ENCODE measurements around the gene GPR55. TPM values are rescaled to one million over a fixed set of nuclear protein-coding genes. Genes with fewer than 3 reads are reported as not detected.

GPR55 gene
- total RNA-seq, 4 donors from 2014 or later = 0.61 to 0.88 (median 0.78) TPM

DNA sequence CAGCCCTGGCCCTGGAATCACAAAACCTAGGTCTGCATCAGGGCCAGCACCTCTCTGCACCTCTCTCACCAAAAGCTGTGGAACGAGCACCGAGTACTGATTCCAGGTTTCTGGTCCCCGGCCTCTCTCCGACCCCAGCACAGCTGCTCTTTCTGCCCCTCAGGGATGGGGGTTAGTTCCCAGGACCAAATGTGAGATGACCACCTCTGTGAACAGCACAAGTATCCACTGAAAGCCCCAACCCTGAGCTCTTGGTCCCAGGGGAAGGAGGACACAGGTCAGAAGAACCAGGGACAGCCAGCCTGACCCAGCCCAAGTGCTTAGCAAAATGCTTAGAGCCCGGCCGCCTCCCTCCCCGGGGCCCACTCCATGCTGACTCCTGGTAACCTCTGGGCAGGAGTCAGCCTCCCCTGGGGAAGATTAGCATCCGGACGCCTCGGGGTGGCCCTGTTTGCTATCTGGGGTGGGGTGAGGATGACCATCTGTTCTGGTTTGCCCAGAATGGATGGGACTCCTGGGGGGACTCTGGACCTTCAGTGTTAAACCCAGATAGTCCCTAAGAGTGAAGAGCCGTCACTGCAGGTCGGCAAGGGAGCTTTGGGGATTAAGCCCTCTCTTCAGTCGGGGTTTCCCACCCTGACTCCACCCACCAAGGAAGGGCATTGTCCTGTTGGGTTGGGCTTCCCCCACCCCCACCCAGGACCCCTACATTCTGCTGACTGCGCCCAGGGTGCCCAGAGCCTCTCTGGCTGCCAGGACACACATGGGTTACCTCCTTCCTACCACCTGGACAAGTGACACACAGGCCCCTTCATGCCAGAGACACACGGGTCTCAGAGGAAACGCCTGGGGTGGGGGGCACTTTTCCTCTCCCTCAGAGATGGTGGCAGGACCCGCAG is 9.4 kb upstream of the GPR55 start:
- no peak overlapping the region for H3K4me3 ChIP-seq
- intact Hi-C loops (cut with DNase I) = no loop called here
- WGBS, 2 donors = 74 to 100% methylated on average over 3 to 5 of the region's 17 CpGs
- no peak for DNase-seq
- no peaks in the 10 kb centered on the region for H3K36me3 ChIP-seq
- H3K27me3 ChIP-seq = peaks cover 0 to 42% (median 0%) of the 10 kb centered on the region in 4 donors
- H3K4me1 ChIP-seq = peaks cover 0 to 12% (median 3%) of the 10 kb centered on the region in 3 donors
- peaks cover 0 to 20% (median 0%) of the 10 kb centered on the region in 3 donors for H3K9me3 ChIP-seq
- TF ChIP-seq POLR2A (IDR thresholded peaks at IDR 0.05) = no peak
- TF ChIP-seq, protein P1, sequence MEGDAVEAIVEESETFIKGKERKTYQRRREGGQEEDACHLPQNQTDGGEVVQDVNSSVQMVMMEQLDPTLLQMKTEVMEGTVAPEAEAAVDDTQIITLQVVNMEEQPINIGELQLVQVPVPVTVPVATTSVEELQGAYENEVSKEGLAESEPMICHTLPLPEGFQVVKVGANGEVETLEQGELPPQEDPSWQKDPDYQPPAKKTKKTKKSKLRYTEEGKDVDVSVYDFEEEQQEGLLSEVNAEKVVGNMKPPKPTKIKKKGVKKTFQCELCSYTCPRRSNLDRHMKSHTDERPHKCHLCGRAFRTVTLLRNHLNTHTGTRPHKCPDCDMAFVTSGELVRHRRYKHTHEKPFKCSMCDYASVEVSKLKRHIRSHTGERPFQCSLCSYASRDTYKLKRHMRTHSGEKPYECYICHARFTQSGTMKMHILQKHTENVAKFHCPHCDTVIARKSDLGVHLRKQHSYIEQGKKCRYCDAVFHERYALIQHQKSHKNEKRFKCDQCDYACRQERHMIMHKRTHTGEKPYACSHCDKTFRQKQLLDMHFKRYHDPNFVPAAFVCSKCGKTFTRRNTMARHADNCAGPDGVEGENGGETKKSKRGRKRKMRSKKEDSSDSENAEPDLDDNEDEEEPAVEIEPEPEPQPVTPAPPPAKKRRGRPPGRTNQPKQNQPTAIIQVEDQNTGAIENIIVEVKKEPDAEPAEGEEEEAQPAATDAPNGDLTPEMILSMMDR (IDR thresholded peaks at IDR 0.05) = no peak
- no peak overlapping the region for H3K27ac ChIP-seq

DNA sequence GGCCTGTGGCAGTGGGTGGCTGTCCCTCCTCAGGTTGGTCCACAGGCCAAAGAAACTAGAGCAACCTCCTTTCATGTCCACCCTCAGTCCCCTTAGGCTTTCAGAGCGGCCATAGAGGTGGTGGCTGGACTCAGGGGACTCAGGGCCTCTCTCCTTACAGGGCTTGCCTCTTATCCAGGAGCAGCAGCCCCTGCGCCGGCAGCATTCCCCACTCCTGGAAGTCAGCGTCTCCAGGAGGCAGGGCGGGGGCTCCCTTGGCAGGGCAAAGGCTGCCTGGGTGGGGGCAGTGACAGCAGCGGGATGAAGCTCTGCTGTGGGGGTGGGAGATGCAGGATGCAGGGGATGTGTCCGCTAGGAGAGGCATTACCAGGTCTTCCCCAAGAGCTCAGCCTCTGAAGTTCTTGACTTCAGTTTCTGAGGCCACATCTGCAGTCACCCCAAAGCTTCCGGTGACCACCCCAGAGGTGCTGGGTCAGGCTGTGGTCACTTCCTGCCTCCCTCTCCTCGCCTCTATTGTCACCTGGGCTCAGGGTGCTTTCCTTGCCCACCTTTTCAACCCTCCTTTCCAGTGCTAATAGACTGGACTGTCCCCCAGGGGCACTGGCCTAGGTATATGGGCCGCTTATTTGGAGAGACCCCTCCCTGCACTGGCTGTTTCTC is 8.6 kb upstream of the GPR55 start:
- WGBS, 2 donors = 48 to 85% methylated on average over 2 to 5 of the region's 10 CpGs
- TF ChIP-seq, protein P1 (IDR thresholded peaks at IDR 0.05) = no peak
- TF ChIP-seq POLR2A (IDR thresholded peaks at IDR 0.05) = no peak
- intact Hi-C loops (cut with DNase I) = no loop called here
- Histone ChIP-seq H3K4me3 (no peak overlapping the region), H3K4me1 (peaks cover 0 to 12% (median 3%) of the 10 kb centered on the region in 3 donors), H3K27ac (no peak overlapping the region), H3K27me3 (peaks cover 0 to 36% (median 0%) of the 10 kb centered on the region in 4 donors), H3K36me3 (no peaks in the 10 kb centered on the region), H3K9me3 (peaks cover 0 to 20% (median 0%) of the 10 kb centered on the region in 3 donors)
- DNase-seq = no peak

DNA sequence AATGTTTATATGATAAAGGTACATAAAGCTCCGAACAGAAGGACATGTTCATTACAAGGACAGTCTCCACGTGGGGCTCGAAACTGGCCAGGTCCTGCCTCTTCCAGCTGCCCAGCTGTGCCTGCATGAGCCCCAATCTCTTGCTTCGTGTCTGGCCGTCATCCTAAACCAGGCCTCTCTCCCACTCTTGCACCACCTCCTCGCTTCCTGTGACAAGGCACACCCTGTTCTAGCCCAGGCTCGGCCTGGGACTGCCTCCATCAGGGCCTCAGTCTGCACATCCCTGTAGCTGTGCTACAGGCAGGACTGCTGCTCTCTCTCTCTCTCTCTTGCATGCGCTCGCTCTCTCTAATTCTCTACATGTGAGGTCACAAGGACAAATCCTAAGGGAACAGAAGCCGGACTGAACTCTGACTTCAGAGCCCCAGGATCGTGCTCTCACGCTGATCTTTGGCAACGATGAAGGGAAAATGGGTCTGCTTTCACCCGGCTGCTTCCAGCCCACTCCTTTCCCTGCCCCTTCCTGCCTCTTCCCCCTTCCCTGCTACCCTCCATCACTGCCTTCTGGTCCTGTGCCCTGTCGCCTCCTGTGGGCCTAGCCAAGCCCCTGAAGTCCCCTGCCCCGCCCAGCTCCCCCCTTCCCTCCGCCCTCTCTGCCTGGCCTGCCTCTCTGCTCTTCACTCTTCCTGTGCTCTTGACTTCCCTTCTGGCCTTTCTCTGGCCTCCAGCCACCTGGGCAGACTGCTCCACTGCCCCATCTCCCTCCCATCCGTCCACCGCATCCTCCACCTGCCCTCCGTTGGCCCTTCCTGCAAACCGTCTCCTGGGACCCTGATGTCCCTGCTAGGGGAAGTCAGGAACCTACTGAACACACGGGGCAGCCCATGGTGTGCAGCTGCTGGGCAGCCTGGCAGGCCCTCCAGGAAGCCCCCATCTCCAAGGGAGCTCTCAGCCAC is 7.8 kb upstream of the GPR55 start:
- peaks cover 0 to 33% (median 0%) of the 10 kb centered on the region in 4 donors for H3K27me3 ChIP-seq
- WGBS, 2 donors = 51 to 75% methylated on average over 19 to 21 of the region's 22 CpGs
- H3K27ac ChIP-seq = no peak overlapping the region
- no peak overlapping the region for H3K4me3 ChIP-seq
- H3K4me1 ChIP-seq = peaks cover 0 to 12% (median 3%) of the 10 kb centered on the region in 3 donors
- H3K9me3 ChIP-seq = peaks cover 0 to 17% (median 0%) of the 10 kb centered on the region in 3 donors
- no peaks in the 10 kb centered on the region for H3K36me3 ChIP-seq
- intact Hi-C loops (cut with DNase I) = no loop called here
- no peak for TF ChIP-seq POLR2A (IDR thresholded peaks at IDR 0.05)
- no peak for DNase-seq

DNA sequence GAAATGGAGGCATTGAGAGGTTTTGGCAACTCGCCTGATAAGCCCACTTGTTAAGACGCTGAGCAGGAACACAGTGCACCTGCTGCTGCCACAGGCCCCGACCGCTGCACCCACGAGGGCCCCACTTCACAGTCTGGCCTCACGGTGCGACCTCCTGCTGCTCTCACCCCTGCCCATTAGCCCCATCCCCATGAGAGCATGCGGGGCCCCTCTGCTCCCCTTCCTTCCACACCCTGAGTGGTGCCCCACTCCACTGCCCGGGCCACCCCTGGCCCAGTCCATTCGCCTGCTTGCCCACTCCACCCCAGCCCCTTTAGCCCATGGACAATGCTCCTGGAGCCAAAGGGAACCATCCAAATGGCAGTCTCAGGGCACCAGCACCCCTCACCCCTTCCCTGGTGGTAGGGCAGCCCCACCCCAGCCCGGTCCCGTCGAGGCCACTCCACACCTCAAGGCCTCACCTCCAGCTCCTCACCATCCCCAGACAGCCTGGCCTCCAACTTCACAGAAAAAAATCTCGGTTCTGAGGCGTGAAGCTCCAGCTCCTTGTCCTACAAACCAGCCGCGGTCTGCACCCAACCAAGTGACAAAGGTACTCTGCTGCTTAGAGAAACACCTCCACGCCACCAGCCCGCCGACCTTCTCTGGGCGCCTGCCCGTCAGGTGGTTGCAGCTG is 6.7 kb upstream of the GPR55 start:
- Histone ChIP-seq H3K27ac (no peak overlapping the region), H3K27me3 (peaks cover 0 to 33% (median 0%) of the 10 kb centered on the region in 4 donors), H3K9me3 (peaks cover 0 to 6% (median 0%) of the 10 kb centered on the region in 3 donors), H3K4me1 (peaks cover 0 to 12% (median 3%) of the 10 kb centered on the region in 3 donors), H3K36me3 (no peaks in the 10 kb centered on the region), H3K4me3 (no peak overlapping the region)
- intact Hi-C loops (cut with DNase I) = no loop called here
- no peak for TF ChIP-seq POLR2A (IDR thresholded peaks at IDR 0.05)
- TF ChIP-seq, protein P1 (IDR thresholded peaks at IDR 0.05) = no peak
- no peak for DNase-seq
- WGBS, 2 donors = 87 to 92% methylated on average over 11 to 21 of the region's 22 CpGs
